Ascending aorta (tissue), 2 donors: Measurements from ENCODE around the gene B4GALT5. TPM values are rescaled to one million over a fixed set of nuclear protein-coding genes. Genes with fewer than 3 reads are reported as not detected.
A peak's percentile ranks its signal among the peaks of the same experiment; 100 is the strongest.
"Not testable (repeated sequence)": the region's sequence is repeated elsewhere in the genome, so short reads cannot be mapped to it uniquely, and the experiment has no call there.

Experiments used
- DNase-seq, 2 donors: peaks; one replicate each; pipeline ENCODE4 v3.0.0-alpha.2; 2019; ENCODE audit warnings: low spot score in 2 of 2
- H3K27ac ChIP-seq, 2 donors: fragments of 200-600 bp; sonication (generic); one replicate each; pipeline ENCODE4 v1.5.1; 2016 to 2017; ENCODE audit warnings: mild to moderate bottlenecking in 1 of 2
- H3K27me3 ChIP-seq: fragments of 200-600 bp; sonication (generic); one replicate; pipeline ENCODE4 v1.5.1; 2017
- H3K36me3 ChIP-seq, 2 donors: fragments of 200-600 bp; sonication (generic); one replicate each; pipeline ENCODE4 v1.5.1; 2016
- H3K4me1 ChIP-seq, 2 donors: fragments of 200-600 bp; sonication (generic); one replicate each; pipeline ENCODE4 v1.5.1; 2016 to 2017; ENCODE audit warnings: mild to moderate bottlenecking in 1 of 2
- H3K4me3 ChIP-seq, 2 donors: fragments of 200-600 bp; sonication (generic); one replicate each; pipeline ENCODE4 v1.5.1; 2016 to 2017; ENCODE audit warnings: mild to moderate bottlenecking in 1 of 2
- H3K9me3 ChIP-seq, 2 donors: fragments of 200-600 bp; sonication (generic); one replicate each; pipeline ENCODE4 v1.5.1; 2016
- intact Hi-C: fragments of 100-400 bp; cut with DNase I; formaldehyde crosslinking; loops from one replicate; pipeline ENCODE4 v1.15.1; 2023
- total RNA-seq: library from RNA; depleted of rRNA; stranded (reverse); fragments of >200 nt; gene quantifications from one replicate; pipeline ENCODE4 v1.1.0, GENCODE V29; 2016
- TF ChIP-seq, protein P1 (sequence below), 3 experiments: fragments of 200-600 bp in 2 of 3; fragments of 450-650 bp in 1 of 3; sonication (generic) in 2 of 3; IDR thresholded peaks; one replicate each; pipeline ENCODE4 v1.5.1; 2016 to 2019; ENCODE audit warnings: antibody characterized with exemption in 3 of 3, mild to moderate bottlenecking in 1 of 3, moderate library complexity in 1 of 3

Gene B4GALT5, protein sequence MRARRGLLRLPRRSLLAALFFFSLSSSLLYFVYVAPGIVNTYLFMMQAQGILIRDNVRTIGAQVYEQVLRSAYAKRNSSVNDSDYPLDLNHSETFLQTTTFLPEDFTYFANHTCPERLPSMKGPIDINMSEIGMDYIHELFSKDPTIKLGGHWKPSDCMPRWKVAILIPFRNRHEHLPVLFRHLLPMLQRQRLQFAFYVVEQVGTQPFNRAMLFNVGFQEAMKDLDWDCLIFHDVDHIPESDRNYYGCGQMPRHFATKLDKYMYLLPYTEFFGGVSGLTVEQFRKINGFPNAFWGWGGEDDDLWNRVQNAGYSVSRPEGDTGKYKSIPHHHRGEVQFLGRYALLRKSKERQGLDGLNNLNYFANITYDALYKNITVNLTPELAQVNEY
- total RNA-seq, result 15.0 TPM

DNA sequence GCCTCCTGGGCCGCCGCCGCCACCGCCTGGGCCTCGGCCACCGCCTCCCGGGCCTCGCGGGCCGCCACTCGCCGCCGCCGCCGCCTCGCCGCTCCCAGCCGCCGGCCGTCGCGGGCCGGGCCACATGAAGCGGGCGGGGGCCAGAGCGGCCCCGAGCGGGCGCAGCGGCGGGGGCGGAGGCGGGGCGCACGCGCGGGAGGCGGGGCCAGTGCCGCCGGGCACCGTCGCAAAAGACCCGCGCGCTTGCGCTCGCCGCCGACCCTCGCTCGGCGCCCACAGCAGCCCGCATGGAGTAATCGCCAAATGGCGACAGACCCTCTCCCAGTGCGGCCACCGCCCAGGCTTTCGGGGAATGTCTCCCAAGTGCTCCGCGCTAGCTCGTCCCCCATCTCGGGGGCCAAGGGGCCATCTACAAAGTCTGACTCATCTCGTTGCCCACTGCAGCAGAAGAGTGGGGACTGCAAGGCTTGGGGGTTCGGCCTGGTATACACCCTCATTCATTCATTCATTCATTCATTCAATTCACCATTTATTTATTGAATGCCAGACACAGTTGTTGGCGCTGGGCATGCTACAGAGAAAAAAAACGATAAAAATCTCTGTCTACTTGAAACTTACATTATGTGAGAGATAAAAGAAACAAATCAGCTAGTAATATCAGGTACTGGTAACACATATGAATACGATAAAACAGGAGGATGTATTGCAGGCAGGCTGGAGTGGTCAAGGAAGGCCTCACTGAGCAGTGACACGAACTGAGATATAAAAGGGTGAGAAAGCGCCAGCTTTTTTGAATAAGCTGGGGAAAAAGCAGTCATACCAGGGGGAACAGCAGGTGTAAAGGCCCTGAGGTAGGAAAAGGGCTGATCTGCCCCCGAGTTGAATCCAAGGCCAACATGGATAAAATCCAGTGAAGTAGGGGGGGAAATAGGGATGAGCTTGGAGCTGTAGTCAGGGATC lies at the start of gene B4GALT5:
Gene B4GALT5, minus strand, starts transcription at position 126 of the 960 bp plus-strand sequence. CDS start 188 bp downstream, outside the sequence.
- TF ChIP-seq, protein P1, sequence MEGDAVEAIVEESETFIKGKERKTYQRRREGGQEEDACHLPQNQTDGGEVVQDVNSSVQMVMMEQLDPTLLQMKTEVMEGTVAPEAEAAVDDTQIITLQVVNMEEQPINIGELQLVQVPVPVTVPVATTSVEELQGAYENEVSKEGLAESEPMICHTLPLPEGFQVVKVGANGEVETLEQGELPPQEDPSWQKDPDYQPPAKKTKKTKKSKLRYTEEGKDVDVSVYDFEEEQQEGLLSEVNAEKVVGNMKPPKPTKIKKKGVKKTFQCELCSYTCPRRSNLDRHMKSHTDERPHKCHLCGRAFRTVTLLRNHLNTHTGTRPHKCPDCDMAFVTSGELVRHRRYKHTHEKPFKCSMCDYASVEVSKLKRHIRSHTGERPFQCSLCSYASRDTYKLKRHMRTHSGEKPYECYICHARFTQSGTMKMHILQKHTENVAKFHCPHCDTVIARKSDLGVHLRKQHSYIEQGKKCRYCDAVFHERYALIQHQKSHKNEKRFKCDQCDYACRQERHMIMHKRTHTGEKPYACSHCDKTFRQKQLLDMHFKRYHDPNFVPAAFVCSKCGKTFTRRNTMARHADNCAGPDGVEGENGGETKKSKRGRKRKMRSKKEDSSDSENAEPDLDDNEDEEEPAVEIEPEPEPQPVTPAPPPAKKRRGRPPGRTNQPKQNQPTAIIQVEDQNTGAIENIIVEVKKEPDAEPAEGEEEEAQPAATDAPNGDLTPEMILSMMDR (IDR thresholded peaks at IDR 0.05), result no peak
- Histone ChIP-seq H3K9me3 (no peaks in the 10 kb centered on the region), H3K27ac (peak within 1 kb of the TSS; percentile 92 to 93), H3K4me1 (peaks cover 0 to 8% of the 10 kb centered on the region in 2 donors), H3K36me3 (no peaks in the 10 kb centered on the region), H3K4me3 (peak within 1 kb of the TSS; percentile 95), H3K27me3 (no peaks in the 10 kb centered on the region)
- intact Hi-C loops, result loop anchor here (1.0 to 10.0 kb wide), 6 partner anchors 37 to 201 kb away; partner anchors contain the start of gene SPATA2
- DNase-seq, result peak in 1 of 2 donors; percentile 76

- Histone ChIP-seq H3K4me3 (no peak overlapping the region), H3K27me3 (no peaks in the 10 kb centered on the region), H3K36me3 (no peaks in the 10 kb centered on the region), H3K9me3 (no peaks in the 10 kb centered on the region), H3K4me1 (peaks cover 0 to 5% of the 10 kb centered on the region in 2 donors), H3K27ac (no peak overlapping the region)
- no peak for DNase-seq
- intact Hi-C loops, result no loop called here
- TF ChIP-seq, protein P1 (IDR thresholded peaks at IDR 0.05), result no peak
Measured at GRCh38 chr20:49762940-49763766, 49.5 kb upstream of the B4GALT5 start.

- H3K36me3 ChIP-seq, intact Hi-C loops, DNase-seq, H3K4me3 ChIP-seq, H3K9me3 ChIP-seq, H3K27ac ChIP-seq, H3K4me1 ChIP-seq, H3K27me3 ChIP-seq: not testable (repeated sequence)
Measured at GRCh38 chr20:49761888-49762287, 48.2 kb upstream of the B4GALT5 start.

DNA sequence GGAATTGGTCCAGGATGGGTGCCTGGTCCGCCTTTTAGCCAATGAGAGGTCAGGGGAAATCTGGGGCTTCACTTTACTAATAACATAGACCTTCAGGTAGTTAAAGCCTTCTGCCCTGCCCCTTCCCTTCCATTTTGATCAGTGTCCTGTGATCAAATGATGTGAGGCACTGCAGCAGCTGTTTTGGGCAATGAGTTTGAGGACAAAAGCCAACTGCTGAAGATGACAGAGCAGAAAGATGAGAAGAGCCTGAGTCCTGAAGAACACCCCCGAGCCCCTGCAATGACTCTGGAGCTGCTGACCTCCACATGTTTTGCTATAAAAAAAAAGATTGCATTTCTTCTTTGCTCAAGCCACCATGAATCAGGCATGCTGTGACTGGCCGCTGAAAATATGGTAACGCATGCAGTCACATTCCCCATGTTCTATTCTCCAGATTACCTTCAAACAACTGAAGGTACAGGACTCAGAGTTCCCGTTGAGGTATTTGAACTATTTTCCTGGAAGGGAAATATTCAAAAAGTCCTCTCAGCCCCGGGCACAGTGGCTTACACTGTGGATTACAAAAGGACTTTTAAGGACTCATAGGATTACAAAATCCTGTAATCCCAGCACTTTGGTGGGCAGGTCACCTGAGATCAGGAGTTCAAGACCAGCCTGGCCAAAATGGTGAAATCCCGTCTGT lies 45.7 kb upstream of the B4GALT5 start:
- TF ChIP-seq, protein P1 (IDR thresholded peaks at IDR 0.05), result no peak
- Histone ChIP-seq H3K27me3 (no peaks in the 10 kb centered on the region), H3K4me3 (no peak overlapping the region), H3K36me3 (no peaks in the 10 kb centered on the region), H3K27ac (no peak overlapping the region), H3K9me3 (no peaks in the 10 kb centered on the region), H3K4me1 (no peaks in the 10 kb centered on the region)
- no peak for DNase-seq
- intact Hi-C loops, result no loop called here

GRCh38 chr20:49758781-49759180 lies 45.1 kb upstream of the B4GALT5 start:
- TF ChIP-seq, protein P1 (IDR thresholded peaks at IDR 0.05), result no peak
- Histone ChIP-seq H3K4me3 (no peak overlapping the region), H3K27me3 (no peaks in the 10 kb centered on the region), H3K36me3 (no peaks in the 10 kb centered on the region), H3K4me1 (no peaks in the 10 kb centered on the region), H3K9me3 (no peaks in the 10 kb centered on the region), H3K27ac (no peak overlapping the region)
- no peak for DNase-seq
- intact Hi-C loops, result no loop called here
